ENCODE data around the gene DCAF12L2.
A peak's percentile ranks its signal among the peaks of the same experiment; 100 is the strongest.
"Not testable (repeated sequence)": the region's sequence is repeated elsewhere in the genome, so short reads cannot be mapped to it uniquely, and the experiment has no call there.

Gene DCAF12L2

GRCh38 chrX:126165721-126166461, at the start of gene DCAF12L2:
Gene DCAF12L2, minus strand, starts transcription at chrX:126166289. Its CDS starts 365 bp downstream, at chrX:126165924.
- H3K27ac ChIP-seq (ENCODE audit: low read length) = no peak within 1 kb of the TSS
- peak within 1 kb of the TSS; percentile 61; the same call in 1 of the 2 replicates for H3K4me3 ChIP-seq (ENCODE audit: low read length)
- peaks cover 2% of the 10 kb centered on the region; the same call in 1 of the 2 replicates for H3K27me3 ChIP-seq (ENCODE audit: control insufficient read depth, insufficient read depth, low read length)
- no peaks in the 10 kb centered on the region for H3K9me3 ChIP-seq (ENCODE audit: control insufficient read depth, insufficient read depth, low read length)
- no peaks in the 10 kb centered on the region for H3K36me3 ChIP-seq (ENCODE audit: control insufficient read depth, insufficient read depth, low read length)
- WGBS (ENCODE audit: insufficient coverage, insufficient read length) = no CpG with 5 or more reads among the region's 91 CpGs
- H3K4me1 ChIP-seq (ENCODE audit: control insufficient read depth, insufficient read depth, low read length) = no peaks in the 10 kb centered on the region
- no peak for DNase-seq (ENCODE audit: low read depth, low spot score)

DNA sequence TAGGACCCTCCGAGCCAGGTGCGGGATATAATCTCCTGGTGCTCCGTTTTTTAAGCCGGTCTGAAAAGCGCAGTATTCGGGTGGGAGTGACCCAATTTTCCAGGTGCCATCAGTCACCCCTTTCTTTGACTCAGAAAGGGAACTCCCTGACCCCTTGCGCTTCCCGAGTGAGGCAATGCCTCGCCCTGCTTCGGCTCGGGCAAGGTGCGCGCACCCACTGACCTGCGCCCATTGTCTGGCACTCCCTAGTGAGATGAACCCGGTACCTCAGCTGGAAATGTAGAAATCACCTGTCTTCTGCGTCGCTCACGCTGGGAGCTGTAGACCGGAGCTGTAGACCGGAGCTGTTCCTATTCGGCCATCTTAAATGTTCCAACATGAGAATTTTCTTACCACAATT, 24.8 kb upstream of the DCAF12L2 start:
- not testable (repeated sequence) for DNase-seq (ENCODE audit: low read depth, low spot score); H3K9me3 ChIP-seq (ENCODE audit: control insufficient read depth, insufficient read depth, low read length); H3K36me3 ChIP-seq (ENCODE audit: control insufficient read depth, insufficient read depth, low read length); H3K27ac ChIP-seq (ENCODE audit: low read length); H3K27me3 ChIP-seq (ENCODE audit: control insufficient read depth, insufficient read depth, low read length); H3K4me1 ChIP-seq (ENCODE audit: control insufficient read depth, insufficient read depth, low read length); H3K4me3 ChIP-seq (ENCODE audit: low read length)
- WGBS (ENCODE audit: insufficient coverage, insufficient read length) = no CpG with 5 or more reads among the region's 21 CpGs

- no peaks in the 10 kb centered on the region for H3K9me3 ChIP-seq (ENCODE audit: control insufficient read depth, insufficient read depth, low read length)
- WGBS (ENCODE audit: insufficient coverage, insufficient read length) = no CpG with 5 or more reads among the region's 4 CpGs
- no peaks in the 10 kb centered on the region for H3K27me3 ChIP-seq (ENCODE audit: control insufficient read depth, insufficient read depth, low read length)
- no peak overlapping the region for H3K27ac ChIP-seq (ENCODE audit: low read length)
- DNase-seq (ENCODE audit: low read depth, low spot score) = no peak
- H3K4me3 ChIP-seq (ENCODE audit: low read length) = no peak overlapping the region
- H3K4me1 ChIP-seq (ENCODE audit: control insufficient read depth, insufficient read depth, low read length) = no peaks in the 10 kb centered on the region
- no peaks in the 10 kb centered on the region for H3K36me3 ChIP-seq (ENCODE audit: control insufficient read depth, insufficient read depth, low read length)
Measured at GRCh38 chrX:126177133-126177840, 11.2 kb upstream of the DCAF12L2 start.

GRCh38 chrX:126170720-126171119, 4.6 kb upstream of the DCAF12L2 start:
- no peak overlapping the region for H3K27ac ChIP-seq (ENCODE audit: low read length)
- H3K27me3 ChIP-seq (ENCODE audit: control insufficient read depth, insufficient read depth, low read length) = no peaks in the 10 kb centered on the region
- no peaks in the 10 kb centered on the region for H3K9me3 ChIP-seq (ENCODE audit: control insufficient read depth, insufficient read depth, low read length)
- no peak overlapping the region for H3K4me3 ChIP-seq (ENCODE audit: low read length)
- no peaks in the 10 kb centered on the region for H3K4me1 ChIP-seq (ENCODE audit: control insufficient read depth, insufficient read depth, low read length)
- no peaks in the 10 kb centered on the region for H3K36me3 ChIP-seq (ENCODE audit: control insufficient read depth, insufficient read depth, low read length)
- no CpG with 5 or more reads among the region's 2 CpGs for WGBS (ENCODE audit: insufficient coverage, insufficient read length)
- DNase-seq (ENCODE audit: low read depth, low spot score) = no peak

GRCh38 chrX:126167560-126167959, 1.5 kb upstream of the DCAF12L2 start:
- Histone ChIP-seq H3K36me3 (ENCODE audit: control insufficient read depth, insufficient read depth, low read length) (no peaks in the 10 kb centered on the region), H3K27ac (ENCODE audit: low read length) (no peak overlapping the region), H3K27me3 (ENCODE audit: control insufficient read depth, insufficient read depth, low read length) (peaks cover 2% of the 10 kb centered on the region; the same call in 1 of the 2 replicates), H3K9me3 (ENCODE audit: control insufficient read depth, insufficient read depth, low read length) (no peaks in the 10 kb centered on the region), H3K4me1 (ENCODE audit: control insufficient read depth, insufficient read depth, low read length) (no peaks in the 10 kb centered on the region), H3K4me3 (ENCODE audit: low read length) (no peak overlapping the region)
- no CpG with 5 or more reads among the region's 3 CpGs for WGBS (ENCODE audit: insufficient coverage, insufficient read length)
- DNase-seq (ENCODE audit: low read depth, low spot score) = no peak

DNA sequence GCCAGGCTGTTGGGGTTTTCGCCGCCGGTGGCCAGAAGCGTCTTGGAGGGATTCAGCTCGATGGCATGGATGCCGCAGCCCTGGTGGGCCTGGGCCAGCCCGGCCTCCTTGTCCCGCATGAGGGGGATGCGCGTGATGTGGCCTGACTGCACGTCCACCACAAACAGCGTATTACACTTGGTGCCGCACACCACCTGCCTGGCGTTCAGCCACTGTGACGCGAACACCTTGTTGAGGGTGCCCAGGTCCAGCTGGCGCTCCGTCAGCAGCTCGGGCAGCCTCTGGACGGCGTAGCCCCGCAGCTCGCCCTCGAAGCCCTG, 728 bp downstream of the DCAF12L2 start:
- Histone ChIP-seq H3K4me1 (ENCODE audit: control insufficient read depth, insufficient read depth, low read length) (no peaks in the 10 kb centered on the region), H3K9me3 (ENCODE audit: control insufficient read depth, insufficient read depth, low read length) (no peaks in the 10 kb centered on the region), H3K27ac (ENCODE audit: low read length) (no peak overlapping the region), H3K27me3 (ENCODE audit: control insufficient read depth, insufficient read depth, low read length) (peaks cover 2% of the 10 kb centered on the region; the same call in 1 of the 2 replicates), H3K36me3 (ENCODE audit: control insufficient read depth, insufficient read depth, low read length) (no peaks in the 10 kb centered on the region), H3K4me3 (ENCODE audit: low read length) (peak overlapping the region; percentile 12; the same call in 1 of the 2 replicates)
- WGBS (ENCODE audit: insufficient coverage, insufficient read length) = no CpG with 5 or more reads among the region's 24 CpGs
- DNase-seq (ENCODE audit: low read depth, low spot score) = no peak

GRCh38 chrX:126164689-126165400, 1.2 kb downstream of the DCAF12L2 start:
- Histone ChIP-seq H3K27ac (ENCODE audit: low read length) (no peak overlapping the region), H3K9me3 (ENCODE audit: control insufficient read depth, insufficient read depth, low read length) (no peaks in the 10 kb centered on the region), H3K4me3 (ENCODE audit: low read length) (no peak overlapping the region), H3K36me3 (ENCODE audit: control insufficient read depth, insufficient read depth, low read length) (no peaks in the 10 kb centered on the region), H3K27me3 (ENCODE audit: control insufficient read depth, insufficient read depth, low read length) (peaks cover 2% of the 10 kb centered on the region; the same call in 1 of the 2 replicates), H3K4me1 (ENCODE audit: control insufficient read depth, insufficient read depth, low read length) (no peaks in the 10 kb centered on the region)
- DNase-seq (ENCODE audit: low read depth, low spot score) = no peak
- WGBS (ENCODE audit: insufficient coverage, insufficient read length) = no CpG with 5 or more reads among the region's 37 CpGs

DNA sequence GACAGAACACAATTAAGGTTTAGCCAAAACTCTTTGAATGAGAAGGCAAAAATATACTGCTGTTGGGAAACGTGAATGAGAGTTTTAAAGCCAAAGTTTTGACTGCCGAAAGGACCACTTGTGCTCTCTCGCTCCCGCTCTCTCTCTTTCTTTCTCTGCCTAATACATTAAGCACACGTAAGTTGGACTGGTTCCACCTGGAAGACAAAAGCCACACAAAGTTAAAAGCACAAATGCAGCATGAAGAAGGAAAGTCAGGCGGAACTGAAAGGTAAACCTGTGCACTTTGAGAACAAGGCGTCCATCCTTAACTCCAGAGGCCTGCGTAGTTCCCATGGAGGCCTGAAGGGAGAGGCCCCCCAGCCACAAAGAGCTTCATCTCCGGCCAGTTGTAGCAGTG, 1.9 kb downstream of the DCAF12L2 start:
- no CpG with 5 or more reads among the region's 9 CpGs for WGBS (ENCODE audit: insufficient coverage, insufficient read length)
- H3K9me3 ChIP-seq (ENCODE audit: control insufficient read depth, insufficient read depth, low read length) = no peaks in the 10 kb centered on the region
- no peak for DNase-seq (ENCODE audit: low read depth, low spot score)
- H3K27me3 ChIP-seq (ENCODE audit: control insufficient read depth, insufficient read depth, low read length) = peaks cover 2% of the 10 kb centered on the region; the same call in 1 of the 2 replicates
- no peak overlapping the region for H3K27ac ChIP-seq (ENCODE audit: low read length)
- H3K4me3 ChIP-seq (ENCODE audit: low read length) = no peak overlapping the region
- H3K4me1 ChIP-seq (ENCODE audit: control insufficient read depth, insufficient read depth, low read length) = no peaks in the 10 kb centered on the region
- H3K36me3 ChIP-seq (ENCODE audit: control insufficient read depth, insufficient read depth, low read length) = no peaks in the 10 kb centered on the region

DNA sequence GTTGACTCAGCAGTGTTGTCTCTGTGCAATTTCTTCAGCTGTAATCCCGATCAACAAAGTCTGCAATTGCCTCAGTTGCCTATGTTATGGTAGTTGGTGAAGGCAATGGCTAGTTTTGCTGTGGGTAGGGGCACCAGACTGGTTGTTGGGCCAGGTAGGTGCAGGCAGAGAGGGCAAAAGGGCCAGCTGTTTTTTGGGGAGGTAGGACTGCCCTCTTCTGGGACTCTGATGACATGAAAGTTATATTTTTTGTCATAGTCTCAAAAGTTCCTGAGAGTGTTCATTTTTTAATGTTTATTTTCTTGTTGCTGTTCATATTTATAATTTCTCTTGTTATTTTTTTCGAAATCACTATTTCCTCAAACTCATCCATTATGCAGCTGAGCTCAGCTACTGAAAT, 25.1 kb downstream of the DCAF12L2 start:
- Histone ChIP-seq H3K36me3 (ENCODE audit: control insufficient read depth, insufficient read depth, low read length) (no peaks in the 10 kb centered on the region), H3K27ac (ENCODE audit: low read length) (no peak overlapping the region), H3K4me1 (ENCODE audit: control insufficient read depth, insufficient read depth, low read length) (no peaks in the 10 kb centered on the region), H3K4me3 (ENCODE audit: low read length) (no peak overlapping the region), H3K27me3 (ENCODE audit: control insufficient read depth, insufficient read depth, low read length) (no peaks in the 10 kb centered on the region), H3K9me3 (ENCODE audit: control insufficient read depth, insufficient read depth, low read length) (no peaks in the 10 kb centered on the region)
- no peak for DNase-seq (ENCODE audit: low read depth, low spot score)
- WGBS (ENCODE audit: insufficient coverage, insufficient read length) = no CpG with 5 or more reads among the region's 2 CpGs

DNA sequence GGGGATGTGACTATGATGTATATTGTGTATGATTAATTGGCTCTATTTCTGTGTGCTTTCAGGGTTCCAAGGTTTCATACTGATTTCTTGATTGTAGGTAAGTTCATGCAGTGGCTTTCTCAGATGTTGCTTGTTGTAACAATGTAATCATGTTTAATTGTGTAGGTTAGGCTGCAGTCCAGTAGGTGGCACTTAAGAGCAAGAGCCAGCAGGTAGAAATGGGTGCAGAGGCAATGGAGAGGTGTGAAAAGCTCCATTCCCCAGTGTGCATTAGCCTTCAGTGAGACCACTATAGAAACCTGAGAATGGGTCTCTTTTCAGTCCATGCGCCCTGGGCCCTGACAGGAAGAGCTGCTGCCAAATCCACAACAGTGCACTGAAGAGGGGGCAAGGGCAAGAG, 28.2 kb downstream of the DCAF12L2 start:
- H3K4me3 ChIP-seq (ENCODE audit: low read length) = no peak overlapping the region
- H3K9me3 ChIP-seq (ENCODE audit: control insufficient read depth, insufficient read depth, low read length) = no peaks in the 10 kb centered on the region
- no peaks in the 10 kb centered on the region for H3K27me3 ChIP-seq (ENCODE audit: control insufficient read depth, insufficient read depth, low read length)
- WGBS (ENCODE audit: insufficient coverage, insufficient read length) = no CpG with 5 or more reads among the region's 1 CpG
- no peaks in the 10 kb centered on the region for H3K4me1 ChIP-seq (ENCODE audit: control insufficient read depth, insufficient read depth, low read length)
- peak; percentile 5 for DNase-seq (ENCODE audit: low read depth, low spot score)
- H3K27ac ChIP-seq (ENCODE audit: low read length) = no peak overlapping the region
- H3K36me3 ChIP-seq (ENCODE audit: control insufficient read depth, insufficient read depth, low read length) = no peaks in the 10 kb centered on the region

Data from iPS DF 6.9 (cell line).